ENCODE measurements around the gene C1QTNF8.

Gene C1QTNF8

GRCh38 chr16:1096169-1097082, at the start of gene C1QTNF8:
Gene C1QTNF8, minus strand, starts transcription at chr16:1096244. Its CDS starts 1,322 bp downstream, at chr16:1094922.
- DNase-seq, result no peak

GRCh38 chr16:1145383-1146100, 49.5 kb upstream of the C1QTNF8 start:
- DNase-seq, result no peak

GRCh38 chr16:1144476-1145382, 48.7 kb upstream of the C1QTNF8 start:
- no peak for DNase-seq

- no peak for DNase-seq
Observed at GRCh38 chr16:1143761-1144450, 47.9 kb upstream of the C1QTNF8 start.

GRCh38 chr16:1142911-1143310, 46.9 kb upstream of the C1QTNF8 start:
- DNase-seq, result no peak

- no peak for DNase-seq
Observed at GRCh38 chr16:1141716-1142115, 45.7 kb upstream of the C1QTNF8 start.

- no peak for DNase-seq
Observed at GRCh38 chr16:1141191-1141590, 45.1 kb upstream of the C1QTNF8 start.

GRCh38 chr16:1140582-1141162, 44.6 kb upstream of the C1QTNF8 start:
- no peak for DNase-seq

GRCh38 chr16:1137604-1138003, 41.6 kb upstream of the C1QTNF8 start:
- peak; percentile 13 for DNase-seq

- DNase-seq, result no peak
Observed at GRCh38 chr16:1135459-1135825, 39.4 kb upstream of the C1QTNF8 start.

GRCh38 chr16:1134776-1135458, 38.9 kb upstream of the C1QTNF8 start:
- DNase-seq, result no peak

GRCh38 chr16:1133810-1134520, 37.9 kb upstream of the C1QTNF8 start:
- DNase-seq, result no peak

- no peak for DNase-seq
Observed at GRCh38 chr16:1133271-1133670, 37.2 kb upstream of the C1QTNF8 start.

- DNase-seq, result no peak
Observed at GRCh38 chr16:1132431-1132830, 36.4 kb upstream of the C1QTNF8 start.

GRCh38 chr16:1131378-1131994, 35.4 kb upstream of the C1QTNF8 start:
- DNase-seq, result no peak

GRCh38 chr16:1130382-1130781, 34.3 kb upstream of the C1QTNF8 start:
- DNase-seq, result no peak

- no peak for DNase-seq
Observed at GRCh38 chr16:1129106-1129960, 33.3 kb upstream of the C1QTNF8 start.

- no peak for DNase-seq
Observed at GRCh38 chr16:1127971-1128715, 32.1 kb upstream of the C1QTNF8 start.
